Measurements from ENCODE around the gene MICALL1.
A peak's percentile ranks its signal among the peaks of the same experiment; 100 is the strongest.

MICALL1 gene

GRCh38 chr22:37905534-37906363 is at the start of gene MICALL1:
Gene MICALL1 (plus strand): TSS chr22:37906297. CDS start chr22:37906423, 126 bp downstream.
- peak; percentile 92 for DNase-seq (ENCODE audit: low spot score)

- no peak for DNase-seq (ENCODE audit: low spot score)
These were observed 45.2 kb upstream of the MICALL1 start for GRCh38 chr22:37860796-37861421.

- DNase-seq (ENCODE audit: low spot score): no peak
These were observed 43.3 kb upstream of the MICALL1 start for GRCh38 chr22:37862570-37863325.

- no peak for DNase-seq (ENCODE audit: low spot score)
These were observed 40.6 kb upstream of the MICALL1 start for GRCh38 chr22:37865510-37865909.

GRCh38 chr22:37870273-37870672 is 35.8 kb upstream of the MICALL1 start:
- DNase-seq (ENCODE audit: low spot score): no peak

- DNase-seq (ENCODE audit: low spot score): no peak
These were observed 25.2 kb upstream of the MICALL1 start for GRCh38 chr22:37880668-37881440.

- no peak for DNase-seq (ENCODE audit: low spot score)
These were observed 21.7 kb upstream of the MICALL1 start for GRCh38 chr22:37884420-37884819.

GRCh38 chr22:37887584-37888378 is 18.3 kb upstream of the MICALL1 start:
- DNase-seq (ENCODE audit: low spot score): peak; percentile 40

- no peak for DNase-seq (ENCODE audit: low spot score)
These were observed 14.2 kb upstream of the MICALL1 start for GRCh38 chr22:37891926-37892325.

GRCh38 chr22:37892566-37893335 is 13.3 kb upstream of the MICALL1 start:
- no peak for DNase-seq (ENCODE audit: low spot score)

GRCh38 chr22:37893583-37893983 is 12.5 kb upstream of the MICALL1 start:
- DNase-seq (ENCODE audit: low spot score): no peak

- no peak for DNase-seq (ENCODE audit: low spot score)
These were observed 11.0 kb upstream of the MICALL1 start for GRCh38 chr22:37894939-37895670.

GRCh38 chr22:37896181-37896592 is 9.9 kb upstream of the MICALL1 start:
- no peak for DNase-seq (ENCODE audit: low spot score)

GRCh38 chr22:37896939-37897338 is 9.2 kb upstream of the MICALL1 start:
- DNase-seq (ENCODE audit: low spot score): no peak

GRCh38 chr22:37897807-37898206 is 8.3 kb upstream of the MICALL1 start:
- no peak for DNase-seq (ENCODE audit: low spot score)

GRCh38 chr22:37898441-37899181 is 7.5 kb upstream of the MICALL1 start:
- DNase-seq (ENCODE audit: low spot score): no peak

GRCh38 chr22:37904572-37905533 is 1.2 kb upstream of the MICALL1 start:
- peak; percentile 94 for DNase-seq (ENCODE audit: low spot score)
